CD4-positive, alpha-beta T cell treated with Interleukin-17A for 4 hours (primary cell): ENCODE data around the gene FOXB1.

Experiments
- DNase-seq: peaks from one replicate; pipeline ENCODE4 v3.0.0-alpha.2; 2020; ENCODE audit warnings: mixed read lengths

FOXB1 gene

DNA sequence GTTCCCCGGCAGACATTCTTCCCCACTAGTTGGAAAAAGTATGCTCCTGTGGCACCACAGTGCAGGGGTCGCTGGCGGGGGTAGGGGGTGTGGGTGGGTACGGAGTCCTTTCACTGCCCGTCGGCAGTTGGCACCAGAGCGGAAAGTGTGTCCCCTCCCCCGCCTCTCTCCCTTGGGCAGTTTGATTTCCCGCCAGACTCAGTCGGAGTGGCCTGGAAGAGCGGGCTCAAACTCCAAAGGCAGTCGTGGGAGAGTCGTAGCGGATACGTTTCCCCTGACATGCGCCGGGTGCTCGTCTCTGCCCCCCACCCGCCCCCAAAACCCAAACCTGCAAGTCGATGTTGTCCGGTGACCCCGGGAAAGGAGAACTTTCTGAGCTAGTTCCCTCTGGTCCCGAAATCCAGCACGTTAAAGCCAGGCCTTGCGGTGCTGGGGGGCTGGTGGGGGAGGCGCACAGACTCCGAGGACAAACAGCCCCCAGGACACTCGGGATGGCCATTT lies 4.4 kb upstream of the FOXB1 start:
- no peak for DNase-seq

DNA sequence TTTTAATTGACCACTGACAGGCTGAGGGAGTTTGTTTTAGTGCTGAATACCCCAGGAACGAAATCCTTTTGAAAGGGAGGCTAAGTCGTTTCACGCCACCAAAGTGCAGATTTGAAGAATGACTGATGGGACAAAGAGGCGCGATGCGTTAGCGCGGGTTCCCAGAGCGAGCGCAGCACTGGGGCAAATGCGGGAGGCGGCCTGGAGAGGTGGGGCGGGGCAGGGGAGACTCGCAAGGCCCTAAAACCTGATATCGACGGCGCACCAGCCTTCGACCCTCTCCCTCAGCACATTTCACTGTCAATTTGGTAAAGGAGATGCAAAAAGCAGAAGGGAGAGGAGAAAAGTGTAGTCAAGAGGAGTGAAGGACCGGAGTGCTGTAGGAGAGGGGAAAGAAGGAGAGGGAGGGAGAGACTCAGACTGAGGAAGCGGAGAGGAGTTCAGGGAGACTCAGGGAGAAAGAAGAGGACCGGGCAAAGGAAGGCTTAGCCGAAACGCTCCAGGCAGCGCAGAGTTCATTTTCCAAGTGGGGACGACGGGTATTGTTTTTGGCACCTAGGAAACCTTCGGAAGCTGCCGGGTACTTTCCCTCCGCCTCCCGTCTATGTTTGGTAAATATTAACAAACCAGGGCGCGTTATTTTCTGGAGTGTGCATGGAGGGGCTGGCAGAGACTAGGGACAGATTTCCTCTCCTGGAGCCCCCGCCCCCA lies 3.8 kb upstream of the FOXB1 start:
- DNase-seq: no peak

DNA sequence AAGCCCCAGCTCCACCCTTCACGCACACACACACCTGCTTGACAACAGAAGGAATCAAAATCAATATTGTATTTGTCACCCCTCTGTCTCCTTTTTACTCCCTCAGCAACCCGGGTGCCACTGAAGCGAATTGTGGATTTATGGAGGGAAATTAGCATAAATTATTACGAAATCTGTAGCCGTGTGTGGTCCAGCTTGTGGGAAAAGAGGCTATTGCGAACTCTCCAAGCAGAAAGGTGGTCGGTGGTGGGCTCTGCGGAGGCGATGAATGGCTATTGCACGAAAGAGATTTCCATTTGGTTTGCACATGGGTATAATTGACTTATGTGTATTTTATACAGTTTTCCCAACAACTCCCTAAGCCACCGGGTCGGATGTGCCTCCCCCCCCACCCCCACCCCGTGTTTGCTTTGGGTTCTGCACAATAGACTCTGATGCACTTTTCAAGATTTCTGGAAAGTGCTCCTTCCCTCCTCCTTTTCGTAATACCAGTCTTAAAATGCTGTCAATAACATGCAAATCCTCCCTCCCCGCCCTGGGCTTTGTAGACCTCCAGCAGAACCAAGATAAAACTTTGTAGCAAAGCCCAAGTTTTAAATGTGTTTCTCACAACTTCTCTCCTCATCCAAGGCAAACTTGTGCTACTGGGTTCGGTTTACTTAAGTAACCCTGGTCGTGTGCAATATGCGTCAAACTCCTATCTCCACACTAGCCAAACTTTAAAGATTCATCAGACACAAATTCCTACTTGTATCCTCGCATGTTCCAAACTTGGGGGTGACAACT lies 3.1 kb upstream of the FOXB1 start:
- DNase-seq: no peak

DNA sequence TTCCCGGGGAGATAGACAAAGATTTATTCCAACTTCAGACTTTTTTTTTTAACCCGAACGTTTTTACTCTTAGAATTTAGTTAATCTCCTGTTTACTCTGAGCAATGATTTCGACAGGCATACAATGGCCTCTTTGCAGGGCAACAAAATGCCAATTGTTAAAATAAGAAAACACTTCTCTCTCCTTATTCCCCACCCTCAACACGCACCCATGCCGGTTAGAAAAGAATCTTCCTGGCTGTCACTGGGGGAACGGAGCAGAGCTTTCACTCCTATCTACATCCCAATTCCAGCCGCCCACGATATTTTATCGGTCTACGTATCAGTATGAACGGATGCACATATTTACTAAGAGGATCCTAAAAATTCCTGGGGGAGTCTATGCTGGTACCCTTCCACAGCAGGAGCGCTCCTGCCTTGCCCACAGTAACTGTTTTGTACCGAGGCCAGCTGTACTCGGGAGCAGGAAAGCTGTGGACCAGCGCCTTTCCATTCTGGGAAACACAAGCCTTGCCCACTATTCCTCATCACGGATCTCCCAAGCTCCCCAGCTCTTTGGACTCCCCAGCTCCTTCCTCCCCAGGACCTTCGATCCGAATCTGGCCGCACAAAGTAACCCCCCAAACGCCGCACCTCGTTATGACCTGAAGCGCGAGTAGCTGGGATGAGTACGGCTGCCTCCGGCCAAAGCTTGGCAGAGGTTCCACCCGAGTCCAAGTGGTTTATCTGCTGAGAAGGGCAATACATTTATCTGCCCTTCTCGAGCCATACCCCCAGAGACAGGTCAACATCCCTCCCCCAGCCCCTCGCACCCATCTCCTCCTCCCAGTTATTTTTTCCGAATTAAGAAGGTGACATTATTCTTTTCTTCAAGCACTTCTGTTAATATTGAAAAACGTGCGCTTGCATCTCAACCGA lies 2.2 kb upstream of the FOXB1 start:
- DNase-seq: no peak

DNA sequence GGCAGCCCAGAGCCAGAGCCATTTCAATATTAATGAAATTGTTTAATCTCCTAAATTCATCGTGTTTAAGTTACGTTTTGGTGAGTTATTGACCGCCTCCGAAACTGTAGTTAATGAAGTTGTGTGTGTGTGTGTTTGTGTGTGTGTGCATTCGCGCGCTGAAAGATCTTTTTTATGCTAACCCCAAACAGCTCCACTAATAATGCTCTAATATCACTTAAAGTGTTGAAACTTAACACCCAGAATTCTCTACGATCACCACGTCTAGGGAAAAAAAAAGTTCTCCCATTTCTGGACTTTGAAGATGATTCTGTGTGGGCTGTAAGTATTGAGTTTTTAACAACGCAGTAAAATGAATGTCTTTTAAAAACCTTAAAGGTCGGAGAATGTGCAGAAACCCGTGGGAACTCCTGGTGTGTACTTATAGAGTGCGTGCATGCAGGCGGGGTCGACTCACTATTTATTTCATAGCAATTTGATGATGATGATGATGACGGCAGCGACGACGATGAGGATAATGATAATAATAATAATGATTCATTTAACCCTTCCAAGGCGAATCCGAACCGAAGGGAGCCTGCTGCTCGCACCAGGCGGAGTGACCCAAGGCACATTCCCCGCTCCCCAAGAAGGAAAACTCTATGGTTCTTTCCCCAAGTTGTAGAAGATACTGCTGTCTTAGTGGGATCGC lies 1.4 kb upstream of the FOXB1 start:
- DNase-seq: no peak

DNA sequence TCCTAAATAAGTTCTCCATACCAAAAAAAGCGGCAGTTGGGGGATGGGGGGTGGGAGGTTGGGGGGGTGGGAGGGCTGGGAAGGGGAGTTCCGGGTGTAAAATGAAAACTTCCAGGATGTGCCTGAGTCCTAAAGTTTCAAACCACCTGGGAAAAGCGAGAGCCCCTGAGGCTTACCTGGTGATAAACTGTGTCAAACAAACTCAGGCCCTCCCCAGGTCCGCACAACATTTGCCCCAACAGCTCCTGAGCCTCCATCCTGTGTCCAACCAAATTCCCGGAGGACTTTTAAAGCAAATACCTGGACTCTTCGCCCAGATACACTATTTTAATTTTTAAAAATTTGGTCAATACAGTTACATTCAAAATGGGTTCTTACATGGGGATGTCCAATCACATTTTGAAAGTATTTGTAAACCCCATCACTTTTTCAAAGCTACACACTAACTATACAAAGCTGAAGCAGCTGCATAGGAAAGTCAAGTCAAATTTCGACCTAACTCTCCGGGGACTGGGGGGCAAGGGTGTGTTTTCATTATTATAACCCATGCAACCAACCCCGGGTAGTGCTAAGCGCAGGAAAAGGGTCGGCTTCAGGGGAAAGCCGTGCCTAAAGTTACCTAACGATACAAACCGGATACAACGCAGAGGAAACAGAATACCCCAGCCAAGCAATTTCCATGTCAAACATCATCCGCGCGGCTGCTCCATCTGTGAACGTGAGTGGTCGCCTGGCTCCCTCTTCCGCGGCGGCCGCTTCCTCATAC lies 685 bp upstream of the FOXB1 start:
- DNase-seq: no peak

DNA sequence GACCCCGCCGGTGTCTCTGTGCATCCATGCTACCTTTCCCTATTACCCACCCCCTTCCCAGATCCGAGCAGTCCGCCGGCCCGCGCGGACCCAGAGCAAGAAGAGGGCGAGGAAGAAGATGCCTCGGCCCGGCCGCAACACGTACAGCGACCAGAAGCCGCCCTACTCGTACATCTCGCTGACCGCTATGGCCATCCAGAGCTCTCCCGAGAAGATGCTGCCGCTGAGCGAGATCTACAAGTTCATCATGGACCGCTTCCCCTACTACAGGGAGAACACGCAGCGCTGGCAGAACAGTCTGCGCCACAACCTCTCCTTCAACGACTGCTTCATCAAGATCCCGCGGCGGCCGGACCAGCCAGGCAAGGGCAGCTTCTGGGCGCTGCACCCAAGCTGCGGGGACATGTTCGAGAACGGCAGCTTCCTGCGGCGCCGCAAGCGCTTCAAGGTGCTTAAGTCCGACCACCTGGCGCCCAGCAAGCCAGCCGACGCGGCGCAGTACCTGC lies 788 bp downstream of the FOXB1 start:
- peak; percentile 36 for DNase-seq

DNA sequence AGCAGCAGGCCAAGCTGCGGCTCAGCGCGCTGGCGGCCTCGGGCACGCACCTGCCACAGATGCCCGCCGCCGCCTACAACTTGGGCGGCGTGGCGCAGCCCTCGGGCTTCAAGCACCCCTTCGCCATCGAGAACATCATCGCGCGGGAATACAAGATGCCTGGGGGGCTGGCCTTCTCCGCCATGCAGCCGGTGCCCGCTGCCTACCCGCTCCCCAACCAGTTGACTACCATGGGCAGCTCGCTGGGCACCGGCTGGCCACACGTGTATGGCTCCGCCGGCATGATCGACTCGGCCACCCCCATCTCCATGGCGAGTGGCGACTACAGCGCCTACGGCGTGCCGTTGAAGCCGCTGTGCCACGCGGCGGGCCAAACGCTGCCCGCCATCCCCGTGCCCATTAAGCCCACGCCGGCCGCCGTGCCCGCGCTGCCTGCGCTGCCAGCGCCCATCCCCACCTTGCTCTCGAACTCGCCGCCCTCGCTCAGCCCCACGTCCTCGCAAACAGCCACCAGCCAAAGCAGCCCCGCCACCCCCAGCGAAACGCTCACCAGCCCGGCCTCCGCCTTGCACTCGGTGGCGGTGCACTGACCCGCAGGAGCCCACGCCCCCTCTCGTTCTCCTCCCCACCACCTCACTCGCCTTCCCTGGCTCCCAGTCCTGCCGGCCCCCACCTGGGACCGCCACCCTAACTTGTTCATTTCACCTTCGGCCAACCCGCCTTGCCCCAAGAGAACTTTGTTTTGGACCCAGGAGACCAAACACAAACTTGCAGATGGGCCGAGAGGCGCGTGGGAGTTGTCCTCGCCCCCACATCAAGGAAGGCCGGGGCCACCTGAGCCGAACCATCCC lies 1.5 kb downstream of the FOXB1 start:
- no peak for DNase-seq

DNA sequence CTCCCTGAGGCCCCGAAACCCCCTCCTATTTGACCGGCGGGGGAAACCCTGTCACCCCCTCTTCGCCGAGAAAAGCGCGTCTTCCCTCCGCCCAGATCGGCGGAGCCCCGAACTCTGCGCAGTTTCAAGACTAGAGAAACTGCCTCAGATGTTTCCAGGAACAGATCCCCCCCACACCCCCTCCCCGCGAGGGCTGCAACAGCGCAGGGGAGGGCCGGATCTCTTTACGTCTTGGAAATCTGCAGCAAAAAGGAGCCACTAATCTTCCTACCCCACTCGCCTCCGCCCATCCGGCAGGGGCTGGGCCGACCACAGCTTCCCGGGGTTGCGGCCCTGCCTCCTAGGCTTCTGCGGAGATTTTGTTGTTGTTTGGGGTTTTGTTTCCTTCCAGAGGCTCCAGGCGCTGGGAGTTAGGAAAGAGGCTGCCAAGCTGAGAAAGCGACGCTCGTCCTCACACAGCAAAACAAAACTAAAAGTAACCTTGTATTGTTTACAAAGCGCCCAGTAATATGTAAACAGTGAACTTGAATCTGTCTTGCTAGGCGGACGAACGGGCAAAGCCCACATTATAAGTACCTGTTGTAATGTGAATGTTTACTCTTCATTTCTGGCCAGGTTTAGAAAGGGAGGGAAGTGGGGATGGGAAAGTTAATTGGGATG lies 2.2 kb downstream of the FOXB1 start:
- DNase-seq: peak; percentile 66

DNA sequence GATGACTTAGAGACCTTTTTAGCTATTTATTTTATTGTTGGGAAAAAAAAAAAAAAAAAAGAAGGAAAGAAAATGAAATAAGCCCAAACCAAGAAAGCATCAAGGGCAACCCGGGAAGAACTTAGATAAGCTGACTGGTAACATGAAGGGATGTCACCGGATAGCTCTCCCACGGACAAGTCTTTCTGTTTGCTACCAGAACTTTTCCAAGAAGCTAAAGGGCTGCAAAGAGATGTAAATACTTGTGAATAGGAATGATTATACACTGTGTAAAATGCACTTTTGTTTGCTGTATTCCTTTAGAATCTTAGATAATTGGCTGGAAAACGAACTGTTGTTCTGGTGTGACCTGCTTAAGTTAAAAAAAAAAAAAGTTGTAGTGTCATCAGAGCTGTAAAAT lies 2.8 kb downstream of the FOXB1 start:
- no peak for DNase-seq

DNA sequence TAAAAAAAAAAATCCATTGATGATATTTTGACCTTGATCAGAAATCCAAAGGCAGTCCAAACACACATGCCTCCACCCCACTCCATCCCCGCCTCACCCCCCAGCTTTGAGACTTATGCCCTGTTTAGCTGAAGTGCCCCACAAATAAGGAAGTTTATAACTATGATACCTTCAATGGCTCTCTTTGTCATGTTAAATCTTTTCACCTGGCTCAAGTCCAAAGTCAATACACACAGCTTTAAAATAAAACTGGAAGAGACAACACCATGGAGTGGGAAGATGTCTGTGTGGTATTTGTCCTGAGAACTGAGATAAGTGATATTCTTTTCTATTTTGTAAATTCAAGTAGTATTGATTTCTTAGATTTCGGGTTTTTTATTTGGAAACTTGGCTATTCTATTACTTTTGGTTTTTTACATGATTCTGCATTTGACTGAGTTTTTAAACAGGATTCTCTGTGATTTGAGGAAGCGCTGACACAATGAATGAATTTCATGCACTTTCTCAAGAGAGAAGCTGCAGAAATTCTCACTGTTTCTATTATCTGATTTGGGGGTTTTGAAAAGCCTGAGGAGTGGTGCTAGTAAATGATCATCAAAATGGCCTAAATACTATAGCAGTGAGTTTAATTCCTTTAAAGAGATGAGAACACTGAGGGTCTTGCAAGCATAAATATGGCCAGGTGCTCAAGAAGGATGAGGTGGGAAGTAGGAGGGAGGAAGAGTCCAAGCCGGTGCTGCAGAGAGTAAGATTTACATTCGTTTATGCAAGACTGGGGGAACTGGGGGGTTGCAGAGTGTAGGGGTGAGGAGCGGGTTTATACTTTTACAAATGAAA lies 5.2 kb downstream of the FOXB1 start:
- no peak for DNase-seq

DNA sequence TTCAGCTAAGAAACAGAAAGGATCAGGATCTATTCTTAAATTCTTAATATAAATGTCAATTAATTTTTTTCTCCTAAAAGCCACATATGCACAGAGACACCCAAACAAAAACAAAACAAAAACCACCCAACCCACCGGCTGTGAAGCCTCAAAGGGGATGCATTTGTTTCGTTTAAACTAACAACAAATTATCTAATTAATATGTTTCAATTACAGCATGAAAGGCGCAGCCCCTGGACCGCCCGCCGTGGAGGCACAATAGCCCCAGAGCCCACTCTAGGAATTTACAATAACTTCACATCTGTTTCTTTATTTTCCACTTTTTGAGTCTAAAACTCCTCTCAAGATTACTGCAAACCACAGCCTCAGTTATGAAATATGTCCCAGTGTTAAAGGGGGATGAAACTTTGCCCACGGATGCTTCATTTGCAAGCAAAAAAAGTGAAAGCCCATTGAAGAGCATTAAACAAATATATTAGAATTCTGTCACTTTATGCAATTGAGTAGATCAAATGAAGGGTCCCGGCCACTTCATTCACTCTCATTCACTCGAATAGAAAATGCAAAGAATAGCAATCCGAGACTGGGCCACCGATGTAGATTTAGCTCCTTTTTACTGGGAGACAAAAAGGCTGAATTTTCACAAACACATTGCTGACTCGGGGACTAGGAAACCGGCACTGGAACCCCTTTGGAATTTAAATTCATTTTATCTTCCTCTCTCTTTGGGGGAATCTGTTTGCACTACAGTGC lies 6.0 kb downstream of the FOXB1 start:
- no peak for DNase-seq

DNA sequence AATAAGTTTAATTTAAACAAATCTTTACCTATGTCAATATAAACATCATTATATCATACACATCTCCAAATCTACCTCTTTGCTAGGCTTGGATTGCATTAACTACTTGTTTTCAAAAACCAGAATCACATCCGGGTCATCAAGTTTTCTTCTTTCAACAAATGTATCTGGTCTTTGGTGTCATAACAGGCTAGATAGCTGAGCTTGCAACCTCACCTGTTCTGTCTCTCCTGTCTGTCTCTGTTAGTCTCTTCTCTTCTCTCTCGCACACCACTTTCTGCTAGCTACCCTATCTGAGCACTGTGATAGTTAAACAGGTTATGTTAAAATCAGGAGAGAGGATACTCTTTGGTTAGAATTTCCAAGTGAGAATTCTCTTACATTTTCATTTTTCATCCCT lies 6.7 kb downstream of the FOXB1 start:
- DNase-seq: no peak

DNA sequence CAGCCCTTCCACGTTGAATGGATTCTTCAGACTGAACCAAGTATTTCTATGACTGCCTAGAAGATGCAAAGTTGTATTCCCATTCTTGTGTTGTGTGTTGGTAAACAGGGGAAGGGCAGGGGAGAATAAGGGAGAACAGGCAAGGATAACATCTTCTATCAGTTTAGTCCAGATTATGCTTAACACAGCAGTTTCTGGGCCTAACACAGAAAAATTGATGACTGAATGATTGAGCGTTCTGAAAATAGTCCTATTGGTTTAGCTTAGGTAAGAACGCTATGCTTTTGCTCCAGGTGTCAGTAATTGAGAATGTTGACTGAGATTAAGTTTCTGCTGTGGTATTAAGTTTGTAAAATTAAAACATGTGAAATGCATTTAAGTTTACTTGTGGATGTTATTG lies 8.6 kb downstream of the FOXB1 start:
- no peak for DNase-seq

DNA sequence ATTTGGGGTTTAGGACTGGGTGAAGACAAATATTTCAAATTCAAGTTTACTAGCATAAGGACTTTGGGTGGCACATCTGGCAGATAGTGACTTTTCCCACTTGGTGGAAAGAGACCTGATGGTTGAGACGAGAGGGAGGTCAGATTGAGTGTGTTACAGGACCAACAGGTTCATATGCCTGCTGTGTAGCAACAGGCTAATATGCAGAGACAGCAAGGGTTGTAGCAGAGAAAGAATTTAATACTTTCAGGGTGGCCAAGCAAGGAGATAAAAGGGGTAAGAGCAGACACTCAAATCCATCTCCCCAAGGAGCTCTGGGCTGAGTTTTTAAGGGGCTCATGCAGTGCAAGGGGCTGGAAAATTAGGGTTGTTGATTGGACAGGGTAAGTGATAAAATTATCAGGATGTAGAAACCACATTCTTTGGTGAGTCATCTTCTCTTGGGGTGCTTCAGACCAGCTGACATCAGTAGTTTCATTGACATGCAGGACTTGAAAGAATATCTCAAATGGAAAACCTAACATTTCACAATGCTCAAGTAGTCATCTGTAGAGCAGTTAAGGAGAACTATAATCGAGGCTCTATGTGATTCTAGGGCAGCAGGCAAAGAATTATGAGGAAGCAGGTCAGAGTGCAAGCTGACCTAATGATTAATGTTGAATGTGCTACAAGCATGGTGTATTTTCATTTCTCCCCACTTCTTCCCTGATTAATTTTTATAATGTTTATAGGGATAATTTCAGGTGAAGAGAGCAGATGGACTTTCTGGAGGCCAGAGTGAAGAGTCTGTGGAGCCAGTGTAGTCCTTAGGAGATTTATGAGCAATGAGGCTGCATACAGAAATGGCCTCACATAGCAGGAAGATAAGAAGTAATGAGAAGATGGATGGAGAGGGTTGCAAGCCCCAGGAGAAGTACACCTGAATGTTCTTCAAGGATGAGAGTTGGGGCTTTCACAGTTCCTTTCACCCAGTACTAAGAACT lies 13.7 kb downstream of the FOXB1 start:
- DNase-seq: no peak

DNA sequence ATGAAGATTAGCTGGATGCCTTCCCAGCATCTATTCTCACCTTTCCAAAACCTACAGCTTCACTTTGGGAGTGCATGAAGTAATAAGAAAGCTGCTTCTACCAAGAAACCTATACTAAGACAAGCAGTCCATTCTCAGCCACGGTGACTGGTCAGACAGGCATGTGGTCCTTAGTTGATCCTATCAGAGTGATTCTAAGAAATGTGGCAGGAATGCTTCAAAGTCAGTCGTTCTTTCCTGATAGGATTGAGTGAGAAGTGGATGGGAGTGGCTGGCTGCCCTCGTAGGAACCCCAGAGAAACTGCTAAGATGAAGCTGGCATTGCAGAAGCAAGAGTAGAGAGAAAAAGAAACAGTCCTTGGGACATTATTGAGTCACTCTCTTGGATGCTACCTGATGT lies 16.6 kb downstream of the FOXB1 start:
- DNase-seq: no peak
